K562 (cell line): ENCODE data around the gene PRAMEF18. TPM values are rescaled to one million over a fixed set of nuclear protein-coding genes. Genes with fewer than 3 reads are reported as not detected.
"Not testable (repeated sequence)": the region's sequence is repeated elsewhere in the genome, so short reads cannot be mapped to it uniquely, and the experiment has no call there.

ENCODE experiments used
- ATAC-seq: fragments of 200-7000 bp; cut with Tn5 transposase; 3 replicates; pipeline ENCODE4 v1.9.1; 2020; ENCODE audit warnings: moderate library complexity
- BruUV-seq: library from RNA; stranded (reverse); fragments of 400-500 nt; replicated peaks from 2 replicates; lab custom pipeline; 2021; lab: Mats Ljungman, UMichigan
- CTCF ChIA-PET: fragments of 300-600 bp; formaldehyde crosslinking; extraction: SDS; loops from one replicate; lab custom pipeline; 2021; ENCODE audit warnings: low intra/inter-chr PET ratio; lab: Yijun Ruan, JAX
- POLR2A ChIA-PET: fragments of 300-600, 350-650 bp; sonication (Branson Sonifier 250); formaldehyde crosslinking; extraction: SDS; loops from one replicate; lab custom pipeline; 2021; ENCODE audit warnings: antibody characterized with exemption, inconsistent platforms; lab: Yijun Ruan, JAX
- DNase-seq, 4 experiments: peaks; one replicate each; pipeline versions ENCODE4 v3.0.0 to v3.0.0-alpha.2; 2011 to 2018; ENCODE audit warnings: low spot score in 3 of 4, mixed read lengths in 3 of 4; ENCODE audit errors: extremely low read depth in 1 of 4
- FAIRE-seq: peaks from 2 replicates; lab custom pipeline; 2011; peaks lifted over from hg19 to GRCh38; lab: Jason Lieb, UNC
- H2AFZ ChIP-seq: 2 replicates; pipeline ENCODE4 v1.6.0; 2011; ENCODE audit warnings: low read depth, low read length, control low read depth, inconsistent platforms
- H3K27ac ChIP-seq: fragments of 200-600 bp; 3 replicates; pipeline ENCODE4 v1.8.0; 2011; ENCODE audit warnings: low read depth, mild to moderate bottlenecking, control low read depth, inconsistent platforms, low read length, moderate library complexity, mixed read lengths; ENCODE audit errors: extremely low read depth
- H3K27me3 ChIP-seq, 2 experiments: fragments of 300-600 bp in 1 of 2; 2 replicates in 1 of 2; 3 replicates in 1 of 2; pipeline versions ENCODE4 v1.6.0 to v1.8.0; 2011; ENCODE audit warnings: inconsistent platforms in 2 of 2, low read length in 2 of 2, mild to moderate bottlenecking in 1 of 2, mixed read lengths in 1 of 2, moderate library complexity in 1 of 2; ENCODE audit not compliant: control insufficient read depth in 2 of 2, insufficient read depth in 2 of 2
- H3K36me3 ChIP-seq: fragments of 300-600 bp; 3 replicates; pipeline ENCODE4 v1.8.0; 2011; ENCODE audit warnings: mild to moderate bottlenecking, low read length, inconsistent platforms; ENCODE audit not compliant: control insufficient read depth, insufficient read depth
- H3K4me1 ChIP-seq, 2 experiments: fragments of 200-600 bp in 1 of 2; replicated peaks in 1 of 2; 2 replicates in 1 of 2; 3 replicates in 1 of 2; pipeline versions ENCODE4 v1.5.1 to v1.8.0; 2011; ENCODE audit warnings: inconsistent platforms in 2 of 2, low read length in 2 of 2, mild to moderate bottlenecking in 1 of 2, mixed read lengths in 1 of 2, moderate library complexity in 1 of 2; ENCODE audit not compliant: control insufficient read depth in 2 of 2, insufficient read depth in 2 of 2
- H3K4me2 ChIP-seq: 2 replicates; pipeline ENCODE4 v1.6.1; 2011; ENCODE audit warnings: low read length, control low read depth, inconsistent platforms, mixed read lengths; ENCODE audit not compliant: insufficient read depth
- H3K4me3 ChIP-seq: fragments of 200-600 bp; sonication (generic), shearing (Covaris generic); 2 replicates; pipeline ENCODE4 v1.5.1; 2016; ENCODE audit warnings: control low read depth, inconsistent platforms
- H3K79me2 ChIP-seq: fragments of 200-600 bp; 3 replicates; pipeline ENCODE4 v1.8.0; 2011; ENCODE audit warnings: low read length, inconsistent platforms; ENCODE audit not compliant: control insufficient read depth, insufficient read depth
- H3K9ac ChIP-seq, 2 experiments: 2 replicates each; pipeline versions ENCODE4 v1.6.0 to v1.6.1; 2011; ENCODE audit warnings: low read depth in 2 of 2, low read length in 2 of 2, control low read depth in 1 of 2, inconsistent platforms in 1 of 2, mild to moderate bottlenecking in 1 of 2, mixed read lengths in 1 of 2; ENCODE audit not compliant: insufficient read depth in 1 of 2
- H3K9me1 ChIP-seq: one replicate; pipeline ENCODE4 v1.6.0; 2011; ENCODE audit warnings: inconsistent platforms, mild to moderate bottlenecking, low read length, moderate library complexity; ENCODE audit not compliant: control insufficient read depth, insufficient read depth
- H3K9me3 ChIP-seq: replicated peaks from 2 replicates; pipeline ENCODE4 v1.5.1; 2011; ENCODE audit warnings: low read depth, low read length, inconsistent platforms; ENCODE audit not compliant: control insufficient read depth, insufficient read depth
- H4K20me1 ChIP-seq: replicated peaks from 2 replicates; pipeline ENCODE4 v1.6.1; 2011; ENCODE audit warnings: low read length, inconsistent platforms, mixed read lengths; ENCODE audit not compliant: control insufficient read depth, insufficient read depth
- NFIC ChIP-seq: fragments of 450-650 bp; IDR thresholded peaks from 2 replicates; pipeline ENCODE4 v1.6.1; 2017; ENCODE audit warnings: mild to moderate bottlenecking, inconsistent platforms
- WGBS: fragments of 100-300 bp; shearing (Covaris generic); methylation state at CpG from one replicate; pipeline ENCODE4 v1.1.6; 2016; ENCODE audit warnings: low coverage, mixed read lengths; ENCODE audit not compliant: insufficient coverage; ENCODE audit errors: missing lambda C conversion rate; 5-methylcytosine and 5-hydroxymethylcytosine counted together
- in situ Hi-C: fragments of 300-500 bp; cut with MboI; formaldehyde crosslinking; loops from 4 replicates; pipeline ENCODE4 v1.15.0; 2018; ENCODE audit warnings: inconsistent platforms, mixed read lengths
- intact Hi-C: fragments of 100-400 bp; cut with micrococcal nuclease; formaldehyde crosslinking; loops from 2 replicates; pipeline ENCODE4 v1.14.2; 2022
- polyA plus RNA-seq, 8 experiments: library from polyadenylated mRNA; depleted of rRNA in 4 of 8; stranded (reverse) in 5 of 8; unstranded in 3 of 8; fragments of >200 nt; fragmentation: Nextera tagmentation in 2 of 8; fragmentation: Illumina TruSeq in 1 of 8; extraction: Ambion mirVana in 2 of 8; extraction: Trizol in 1 of 8; gene quantifications; 2 replicates each; pipeline versions ENCODE4 v1.2.1 to v1.2.3, GENCODE V29; 2011 to 2014; ENCODE audit warnings: inconsistent platforms in 1 of 8, missing spikeins in 1 of 8
- total RNA-seq, 7 experiments: library from RNA; depleted of rRNA in 6 of 7; stranded (reverse); fragments of >200 nt in 6 of 7; fragmentation: Illumina TruSeq in 2 of 7; extraction: Trizol in 2 of 7; gene quantifications; 2 replicates each; pipeline versions ENCODE4 v1.2.1 to v1.2.3, GENCODE V29; 2011 to 2021; ENCODE audit warnings: low replicate concordance in 1 of 7

Gene PRAMEF18
- total and polyA plus RNA-seq, 9 of the 15 experiments (the other 6 are each of a cell fraction or from before 2014, with no cell fraction given) = not detected

DNA sequence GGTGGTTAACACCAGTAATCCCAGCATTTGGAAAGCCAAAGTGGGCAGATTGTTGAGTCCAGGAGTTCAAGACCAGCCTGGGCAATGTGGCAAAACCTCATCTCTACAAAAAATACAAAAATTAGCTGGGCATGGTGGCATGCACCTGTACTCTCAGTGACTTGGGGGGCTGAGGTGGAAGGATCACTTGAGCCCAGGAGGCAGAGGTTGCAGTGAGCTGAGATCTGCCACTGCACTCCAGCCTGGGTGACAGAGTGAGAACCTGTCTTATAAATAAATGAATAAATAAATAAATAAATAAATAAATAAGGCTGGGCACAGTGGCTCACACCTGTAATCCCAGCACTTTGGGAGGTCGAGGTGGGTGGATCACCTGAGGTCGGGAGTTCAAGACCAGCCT, 6.1 kb upstream of the PRAMEF18 start:
- H3K4me3 ChIP-seq, CTCF ChIA-PET, POLR2A ChIA-PET, DNase-seq, H2AFZ ChIP-seq, H4K20me1 ChIP-seq, BruUV-seq, H3K9ac ChIP-seq, H3K27ac ChIP-seq, H3K36me3 ChIP-seq, H3K9me1 ChIP-seq, H3K9me3 ChIP-seq, H3K4me2 ChIP-seq, H3K79me2 ChIP-seq, ATAC-seq, FAIRE-seq, H3K4me1 ChIP-seq, intact Hi-C loops: not testable (repeated sequence)
- in situ Hi-C loops = loop anchor here (5.0 to 25.0 kb wide), 3 partner anchors 120 to 280 kb away; partner anchors contain the start of gene HNRNPCL2
- 6% methylated on average over 2 of the region's 2 CpGs for WGBS
- peaks cover 6 to 12% of the 10 kb centered on the region in 2 experiments; a peak in 4 of 5 replicates for H3K27me3 ChIP-seq

GRCh38 chr1:13231061-13231750, 5.3 kb upstream of the PRAMEF18 start:
- CTCF ChIA-PET, FAIRE-seq, H3K27ac ChIP-seq, H3K4me1 ChIP-seq, BruUV-seq, H4K20me1 ChIP-seq, H3K4me2 ChIP-seq, ATAC-seq, H3K9ac ChIP-seq, H3K79me2 ChIP-seq, DNase-seq, H3K9me3 ChIP-seq, POLR2A ChIA-PET, intact Hi-C loops, H3K4me3 ChIP-seq, H2AFZ ChIP-seq, H3K9me1 ChIP-seq, H3K36me3 ChIP-seq: not testable (repeated sequence)
- under 1% methylated on average over 7 of the region's 7 CpGs for WGBS
- TF ChIP-seq NFIC = peak; percentile 53
- in situ Hi-C loops = loop anchor here (5.0 to 25.0 kb wide), 3 partner anchors 119 to 279 kb away; partner anchors contain the start of gene HNRNPCL2
- H3K27me3 ChIP-seq = peaks cover 6 to 12% of the 10 kb centered on the region in 2 experiments; a peak in 4 of 5 replicates

DNA sequence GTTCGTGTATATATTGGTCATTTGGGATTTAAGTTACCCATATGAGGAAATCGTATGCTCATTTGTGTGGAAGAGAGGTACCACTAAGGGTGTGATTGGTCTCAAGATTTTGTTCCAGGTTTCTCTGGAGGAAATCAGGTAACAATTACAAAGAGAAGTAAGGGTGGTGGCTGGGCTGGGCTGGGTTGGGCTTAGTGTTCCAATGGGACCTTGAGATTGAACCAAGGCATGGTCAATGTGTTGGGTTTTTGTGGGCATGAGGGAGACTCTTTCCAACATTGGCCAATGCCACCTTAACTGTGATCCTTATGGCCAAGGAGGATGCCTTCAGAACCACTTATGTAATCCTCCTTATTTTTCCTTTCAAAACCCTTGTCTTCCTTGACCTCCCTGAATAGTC, 4.6 kb upstream of the PRAMEF18 start:
- H2AFZ ChIP-seq, H3K9ac ChIP-seq, H3K4me2 ChIP-seq, H3K79me2 ChIP-seq, H4K20me1 ChIP-seq, H3K9me3 ChIP-seq, H3K4me3 ChIP-seq, H3K27me3 ChIP-seq, BruUV-seq, FAIRE-seq, DNase-seq, H3K4me1 ChIP-seq, ATAC-seq, intact Hi-C loops, H3K9me1 ChIP-seq, H3K27ac ChIP-seq, H3K36me3 ChIP-seq, POLR2A ChIA-PET, CTCF ChIA-PET: not testable (repeated sequence)
- in situ Hi-C loops = loop anchor here (5.0 to 25.0 kb wide), 3 partner anchors 118 to 278 kb away; partner anchors contain the start of gene HNRNPCL2
- WGBS = 0% methylated on average over 2 of the region's 2 CpGs
